HFFc6 (cell line): ENCODE data around the gene SBK3. TPM values are rescaled to one million over a fixed set of nuclear protein-coding genes. Genes with fewer than 3 reads are reported as not detected.

ENCODE experiments used
- DNase-seq: peaks from one replicate; pipeline ENCODE4 v3.0.0-alpha.2; 2018
- H3K27ac Mint-ChIP-seq: 2 replicates; pipeline ENCODE4 v1.8.0; 2020; ENCODE audit warnings: mild to moderate bottlenecking, mixed read lengths
- H3K27me3 Mint-ChIP-seq: 2 replicates; pipeline ENCODE4 v1.8.0; 2021; ENCODE audit warnings: mild to moderate bottlenecking, moderate library complexity, mixed read lengths; ENCODE audit not compliant: insufficient read depth
- H3K36me3 Mint-ChIP-seq: 2 replicates; pipeline ENCODE4 v1.8.0; 2021; ENCODE audit warnings: low read depth, mixed read lengths
- H3K4me1 Mint-ChIP-seq: 2 replicates; pipeline ENCODE4 v1.8.0; 2020; ENCODE audit warnings: low read depth, mixed read lengths
- H3K4me3 Mint-ChIP-seq: 2 replicates; pipeline ENCODE4 v1.8.0; 2020; ENCODE audit warnings: mild to moderate bottlenecking, moderate library complexity, mixed read lengths
- H3K9me3 Mint-ChIP-seq: 2 replicates; pipeline ENCODE4 v1.8.0; 2020; ENCODE audit warnings: mild to moderate bottlenecking, mixed read lengths
- total RNA-seq, 6 experiments: library from RNA; stranded (reverse); fragmentation: NEBNext Ultra II Directional; extraction: Animal tissue kit (Norgen Biotek cat#: 25700); gene quantifications; 2 replicates in 1 of 6; 3 replicates in 5 of 6; pipeline ENCODE4 v1.2.3, GENCODE V29; 2021
- TF ChIP-seq, protein P1 (sequence below): fragments of 200-600 bp; sonication (generic); IDR thresholded peaks from 2 replicates; pipeline ENCODE4 v1.5.0; 2021; ENCODE audit warnings: antibody characterized with exemption, mild to moderate bottlenecking

Gene SBK3
- total RNA-seq, 6 experiments from 2014 or later, result not detected

DNA sequence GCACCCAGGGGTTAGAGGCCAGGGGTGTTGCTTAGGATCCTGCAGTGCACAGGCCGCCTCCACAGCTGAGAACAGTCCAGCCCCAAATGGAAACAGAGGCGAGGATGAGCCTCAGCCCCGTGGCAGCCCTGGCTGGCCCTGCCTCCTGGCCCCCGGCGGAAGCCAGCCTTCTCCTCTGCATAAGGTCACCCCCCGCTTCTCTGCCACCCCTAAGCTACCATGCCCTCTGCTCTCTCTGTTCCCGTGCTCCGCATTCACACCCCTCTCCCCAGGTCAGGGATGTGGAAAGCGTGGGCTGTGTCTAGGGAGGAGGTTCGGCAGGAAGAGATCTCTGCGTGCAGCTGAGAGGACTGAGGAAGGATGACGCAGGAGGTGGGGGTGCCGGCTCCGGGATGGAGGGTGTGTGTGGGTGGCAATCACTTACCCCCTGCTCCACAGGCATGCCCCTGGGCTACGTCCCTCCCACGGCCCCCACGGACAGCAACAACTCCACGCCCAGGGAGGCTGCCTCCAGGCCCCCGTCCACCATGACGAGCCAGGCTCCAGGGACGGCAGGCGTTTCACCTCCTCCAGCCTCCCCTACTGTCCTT, 51.1 kb downstream of the SBK3 start:
- H3K27me3 Mint-ChIP-seq, result peaks cover 3% of the 10 kb centered on the region
- DNase-seq, result peak; percentile 59
- H3K27ac Mint-ChIP-seq, result peak overlapping the region; percentile 92
- peaks cover 59% of the 10 kb centered on the region for H3K4me1 Mint-ChIP-seq
- TF ChIP-seq, protein P1, sequence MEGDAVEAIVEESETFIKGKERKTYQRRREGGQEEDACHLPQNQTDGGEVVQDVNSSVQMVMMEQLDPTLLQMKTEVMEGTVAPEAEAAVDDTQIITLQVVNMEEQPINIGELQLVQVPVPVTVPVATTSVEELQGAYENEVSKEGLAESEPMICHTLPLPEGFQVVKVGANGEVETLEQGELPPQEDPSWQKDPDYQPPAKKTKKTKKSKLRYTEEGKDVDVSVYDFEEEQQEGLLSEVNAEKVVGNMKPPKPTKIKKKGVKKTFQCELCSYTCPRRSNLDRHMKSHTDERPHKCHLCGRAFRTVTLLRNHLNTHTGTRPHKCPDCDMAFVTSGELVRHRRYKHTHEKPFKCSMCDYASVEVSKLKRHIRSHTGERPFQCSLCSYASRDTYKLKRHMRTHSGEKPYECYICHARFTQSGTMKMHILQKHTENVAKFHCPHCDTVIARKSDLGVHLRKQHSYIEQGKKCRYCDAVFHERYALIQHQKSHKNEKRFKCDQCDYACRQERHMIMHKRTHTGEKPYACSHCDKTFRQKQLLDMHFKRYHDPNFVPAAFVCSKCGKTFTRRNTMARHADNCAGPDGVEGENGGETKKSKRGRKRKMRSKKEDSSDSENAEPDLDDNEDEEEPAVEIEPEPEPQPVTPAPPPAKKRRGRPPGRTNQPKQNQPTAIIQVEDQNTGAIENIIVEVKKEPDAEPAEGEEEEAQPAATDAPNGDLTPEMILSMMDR, result no peak
- no peaks in the 10 kb centered on the region for H3K9me3 Mint-ChIP-seq
- H3K4me3 Mint-ChIP-seq, result peak overlapping the region; percentile 92
- peaks cover 15% of the 10 kb centered on the region; the same call in 1 of the 2 replicates for H3K36me3 Mint-ChIP-seq

DNA sequence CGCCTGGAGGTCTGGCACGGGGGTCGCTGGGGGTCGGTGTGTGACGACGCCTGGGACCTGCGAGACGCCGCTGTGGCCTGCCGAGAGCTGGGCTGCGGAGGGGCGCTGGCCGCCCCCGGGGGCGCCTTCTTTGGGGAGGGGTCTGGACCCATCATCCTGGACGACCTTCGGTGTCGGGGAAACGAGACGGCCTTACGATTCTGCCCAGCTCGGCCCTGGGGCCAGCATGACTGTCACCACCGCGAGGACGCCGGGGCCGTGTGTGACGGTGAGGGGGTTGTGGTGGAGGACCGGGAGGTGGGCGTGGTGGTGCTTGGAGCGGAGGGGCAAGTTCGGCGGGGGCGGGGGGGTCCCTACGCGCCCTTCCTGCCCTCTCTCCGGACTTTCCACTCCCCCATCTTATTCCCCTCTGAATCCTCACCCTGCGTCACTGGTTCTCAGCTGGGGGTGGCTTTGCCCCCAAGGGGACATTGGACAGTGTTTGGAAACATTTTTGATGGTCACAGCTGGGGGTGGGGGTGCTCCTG, 51.6 kb downstream of the SBK3 start:
- Mint-ChIP-seq H3K36me3 (peaks cover 15% of the 10 kb centered on the region; the same call in 1 of the 2 replicates), H3K27me3 (peaks cover 3% of the 10 kb centered on the region)

DNA sequence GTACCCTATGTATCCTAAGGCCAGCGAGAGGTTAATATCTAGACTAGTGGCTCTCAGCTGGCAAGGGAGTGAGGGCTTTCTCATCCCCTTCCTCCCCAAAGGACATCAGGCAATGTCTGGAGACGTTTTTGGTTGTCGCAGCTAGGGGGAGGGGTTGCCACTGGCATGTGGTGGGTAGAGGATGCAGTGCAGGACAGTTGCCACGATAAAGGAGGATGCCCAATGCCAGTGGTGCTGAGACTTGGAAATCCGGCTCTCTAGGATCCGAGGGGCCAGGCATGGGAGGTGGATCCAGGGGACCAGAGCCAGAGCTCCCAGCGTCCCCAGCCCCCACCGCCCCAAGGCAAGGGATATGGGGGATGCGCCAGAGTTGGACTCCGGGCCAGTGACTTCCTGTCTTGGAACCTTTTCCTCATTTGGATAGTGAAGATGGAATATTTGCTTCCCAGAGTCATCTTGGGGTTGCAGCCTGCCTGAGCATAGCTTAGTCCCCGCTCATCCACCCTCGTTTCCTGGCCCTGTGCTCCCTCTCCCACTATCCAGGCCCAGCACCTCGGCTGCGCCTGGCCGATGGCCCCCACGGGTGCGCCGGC, 52.2 kb downstream of the SBK3 start:
- DNase-seq, result peak; percentile 45
- Mint-ChIP-seq H3K4me3 (peak overlapping the region; percentile 63), H3K36me3 (peaks cover 15% of the 10 kb centered on the region; the same call in 1 of the 2 replicates), H3K27me3 (peaks cover 6% of the 10 kb centered on the region), H3K4me1 (peaks cover 59% of the 10 kb centered on the region), H3K9me3 (no peaks in the 10 kb centered on the region), H3K27ac (peak overlapping the region; percentile 76)
- TF ChIP-seq, protein P1, result no peak; the same call in 1 of the 2 replicates

More for the DNA sequence above, 51.6 kb downstream of the SBK3 start:
- Mint-ChIP-seq H3K4me3 (peak overlapping the region; percentile 92), H3K4me1 (peaks cover 55% of the 10 kb centered on the region), H3K27ac (peak overlapping the region; percentile 92), H3K9me3 (no peaks in the 10 kb centered on the region)
- TF ChIP-seq, protein P1, result no peak
- DNase-seq, result no peak

DNA sequence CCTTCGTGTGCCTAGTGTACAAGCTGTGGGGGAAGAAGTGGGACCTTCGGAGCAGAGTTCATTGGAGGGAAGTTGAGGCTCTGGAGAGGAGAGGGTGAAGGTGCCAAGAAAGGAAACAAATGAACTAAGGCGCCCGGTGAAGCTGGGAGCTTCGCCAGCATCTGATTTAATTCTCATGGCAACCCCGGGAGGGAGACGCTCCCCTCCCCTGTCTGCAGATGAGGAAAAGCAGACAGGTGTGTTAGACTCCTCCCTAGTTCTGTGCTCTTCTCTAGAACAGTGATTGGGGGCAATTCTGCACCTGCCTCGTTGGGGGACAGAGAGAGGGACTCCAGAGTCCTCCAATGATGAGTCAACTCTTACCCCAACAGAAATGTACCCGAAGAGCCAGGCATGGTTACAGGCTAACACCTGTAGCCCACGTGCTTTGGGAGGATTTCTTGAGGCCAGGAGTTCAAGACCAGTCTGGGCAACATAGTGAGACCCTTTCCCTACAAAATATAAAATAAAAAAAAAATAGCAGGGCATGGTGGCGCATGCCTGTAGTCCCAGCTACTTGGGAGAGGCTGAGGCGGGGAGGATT, 52.9 kb downstream of the SBK3 start:
- peak overlapping the region; percentile 76; the same call in 1 of the 2 replicates for H3K27ac Mint-ChIP-seq
- H3K27me3 Mint-ChIP-seq, result peaks cover 6% of the 10 kb centered on the region
- no peak for DNase-seq
- H3K9me3 Mint-ChIP-seq, result no peaks in the 10 kb centered on the region
- peaks cover 15% of the 10 kb centered on the region; the same call in 1 of the 2 replicates for H3K36me3 Mint-ChIP-seq
- H3K4me3 Mint-ChIP-seq, result no peak overlapping the region
- TF ChIP-seq, protein P1, result no peak
- H3K4me1 Mint-ChIP-seq, result peaks cover 61% of the 10 kb centered on the region

DNA sequence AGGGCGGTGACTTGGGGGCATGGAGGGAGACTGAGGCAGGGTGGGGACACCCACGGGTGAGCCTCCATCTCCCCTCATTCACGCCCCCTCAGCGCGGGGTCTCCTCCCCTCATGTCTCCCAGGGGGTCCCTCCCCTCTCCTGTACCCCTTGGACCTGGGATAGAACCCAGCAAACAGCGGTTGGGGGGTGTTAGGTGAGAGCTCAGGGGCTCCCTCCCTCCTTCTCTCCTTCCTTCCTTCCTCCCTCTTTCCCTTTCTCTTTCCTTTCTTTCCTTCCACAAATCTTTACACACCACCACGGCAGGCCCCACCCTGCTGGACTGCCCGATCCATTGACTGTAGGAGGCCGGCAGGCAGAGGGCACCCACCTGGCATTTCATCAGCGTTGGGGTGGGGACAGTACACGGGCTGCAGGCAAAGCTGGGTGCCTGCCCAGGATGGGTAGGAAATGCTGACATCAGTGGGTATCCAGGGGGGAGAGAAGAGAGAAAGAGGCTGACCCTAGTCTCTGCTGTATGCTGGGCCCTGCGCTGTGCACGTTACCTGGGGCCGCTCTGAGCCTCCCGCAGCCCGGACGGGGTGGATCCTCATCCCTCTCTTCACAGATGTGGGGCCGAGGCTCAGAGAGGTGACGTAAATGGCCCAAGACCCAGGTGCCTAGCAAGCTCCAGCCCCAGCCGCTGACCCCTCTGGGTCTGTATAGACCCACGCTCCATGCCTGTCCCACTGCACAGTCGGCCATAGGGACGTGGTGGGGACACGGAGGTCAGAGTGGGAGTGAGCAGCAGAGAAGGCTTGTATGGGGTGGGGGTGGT, 53.6 kb downstream of the SBK3 start:
- H3K4me1 Mint-ChIP-seq, result peaks cover 61% of the 10 kb centered on the region
- no peaks in the 10 kb centered on the region for H3K9me3 Mint-ChIP-seq
- TF ChIP-seq, protein P1, result no peak
- H3K4me3 Mint-ChIP-seq, result 0 out of 2 replicates have a peak overlapping the region, but pooled peaks have one; percentile 2
- H3K36me3 Mint-ChIP-seq, result peaks cover 15% of the 10 kb centered on the region; the same call in 1 of the 2 replicates
- DNase-seq, result no peak
- H3K27ac Mint-ChIP-seq, result peak overlapping the region; percentile 10; the same call in 1 of the 2 replicates
- H3K27me3 Mint-ChIP-seq, result peaks cover 6% of the 10 kb centered on the region
